PFSK-1 (cell line): Measurements from ENCODE around the gene RAPGEF3.

Source experiments
- FOXP2 ChIP-seq: optimal IDR thresholded peaks from 2 replicates; pipeline ENCODE3; 2011; ENCODE audit warnings: borderline replicate concordance, control low read depth, inconsistent platforms; ENCODE audit not compliant: insufficient read depth; ENCODE audit errors: extremely low read length, extremely low read depth
- POLR2AphosphoS5 ChIP-seq: IDR thresholded peaks from 2 replicates; pipeline ENCODE4 v1.6.1; 2012; ENCODE audit warnings: low read depth, mild to moderate bottlenecking, control low read depth, low read length, moderate library complexity
- REST ChIP-seq, 2 experiments: IDR thresholded peaks; 2 replicates each; pipeline versions ENCODE4 v1.6.1 to v1.8.0; 2011 to 2012; ENCODE audit warnings: low read depth in 2 of 2, low read length in 2 of 2, control low read depth in 1 of 2, inconsistent platforms in 1 of 2, mild to moderate bottlenecking in 1 of 2, moderate library complexity in 1 of 2; ENCODE audit not compliant: insufficient read depth in 1 of 2

GRCh38 chr12:47698055-47698454, 60.6 kb downstream of the RAPGEF3 start:
- TF ChIP-seq POLR2AphosphoS5 (no peak), FOXP2 (no peak), REST (IDR thresholded peaks at IDR 0.05; ENCODE audit: insufficient read depth in 1 of 2, low read depth in 2 of 2, low read length in 2 of 2) (no peak)
